HG03558 (cell line): ENCODE measurements around the gene BLTP3A.
"Not testable (repeated sequence)": the region's sequence is repeated elsewhere in the genome, so short reads cannot be mapped to it uniquely, and the experiment has no call there.

ENCODE experiments used
- ATAC-seq: cut with Tn5 transposase; IDR thresholded peaks from one replicate; pipeline ENCODE4 v1.9.1; 2021; ENCODE audit warnings: moderate number of reproducible peaks; ENCODE audit not compliant: unreplicated experiment; ENCODE audit errors: extremely low read depth

Gene BLTP3A

DNA sequence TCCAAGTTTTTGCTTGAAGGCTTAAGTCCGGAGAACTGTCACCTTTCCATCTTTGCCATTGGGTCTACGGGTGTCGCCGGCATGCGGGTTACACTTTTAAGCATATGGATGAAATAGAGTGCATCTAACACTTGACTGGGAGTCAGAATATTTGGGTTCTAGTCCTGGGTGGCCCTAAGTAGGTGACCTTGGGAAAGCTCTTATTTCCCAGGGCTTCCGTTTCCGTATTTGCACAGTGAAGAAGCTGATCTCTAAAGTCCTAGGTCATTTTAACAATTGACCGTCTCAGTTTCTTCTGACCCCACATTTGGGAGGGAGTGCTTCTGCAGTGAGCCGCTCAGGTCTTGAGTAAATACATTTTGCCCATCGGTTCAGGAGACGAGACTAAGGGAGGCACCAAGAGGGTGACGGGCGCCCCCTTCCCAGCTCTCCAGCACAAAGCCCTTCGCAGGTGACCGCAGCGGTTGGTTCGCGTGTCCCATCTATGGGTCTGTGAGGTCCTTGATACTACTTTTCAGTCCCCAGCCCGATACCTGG is 651 bp upstream of the BLTP3A start:
- ATAC-seq, result peak; percentile 12

DNA sequence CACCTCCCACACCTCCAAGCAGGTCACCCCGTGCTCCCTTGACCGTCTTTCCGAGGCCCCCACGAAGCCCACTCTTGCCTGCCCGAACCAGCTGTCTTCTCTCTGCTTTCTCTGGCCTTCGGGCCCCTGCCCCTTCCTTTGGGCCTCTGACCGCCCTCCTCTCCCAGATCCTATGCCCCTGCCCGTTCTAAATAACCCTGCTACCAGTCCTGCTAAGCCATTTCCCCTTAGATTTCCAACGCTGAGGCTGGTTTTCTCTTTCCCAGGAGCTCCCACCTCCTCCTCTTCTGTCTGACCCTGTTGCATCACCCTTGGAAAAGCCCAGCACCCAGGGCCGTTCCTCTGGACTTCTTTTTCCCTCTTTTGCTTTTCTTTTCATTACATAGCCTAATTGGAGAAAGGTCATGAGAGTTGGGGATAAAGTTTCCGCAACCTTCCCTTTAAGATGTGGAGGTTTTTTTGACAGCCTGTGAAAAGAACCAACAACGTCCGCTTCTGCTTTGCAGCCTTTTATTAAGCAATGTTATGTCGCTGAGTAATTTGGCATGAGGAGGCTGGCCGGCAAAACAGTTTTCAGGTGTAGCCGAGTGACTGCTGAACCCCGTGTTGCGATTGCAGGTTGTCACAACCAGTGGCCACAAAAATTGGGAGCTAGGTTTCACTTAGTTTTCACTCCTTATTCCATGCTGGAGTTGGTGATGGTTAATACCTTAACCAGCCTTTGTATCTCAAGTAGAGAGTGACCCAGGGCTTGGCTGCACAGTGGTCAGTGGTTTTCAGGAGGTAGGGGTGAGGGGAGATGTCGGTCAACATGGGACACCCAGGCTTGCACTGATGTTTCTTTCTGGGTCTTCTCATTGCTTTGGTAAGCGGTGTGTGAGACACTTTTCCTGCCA is 970 bp downstream of the BLTP3A start:
- no peak for ATAC-seq

- no peak for ATAC-seq
These were observed 2.0 kb downstream of the BLTP3A start for GRCh38 chr6:34793877-34794276.

- no peak for ATAC-seq
These were observed 4.0 kb downstream of the BLTP3A start for GRCh38 chr6:34795836-34796425.

- ATAC-seq, result no peak
These were observed 6.2 kb downstream of the BLTP3A start for GRCh38 chr6:34798057-34798456.

DNA sequence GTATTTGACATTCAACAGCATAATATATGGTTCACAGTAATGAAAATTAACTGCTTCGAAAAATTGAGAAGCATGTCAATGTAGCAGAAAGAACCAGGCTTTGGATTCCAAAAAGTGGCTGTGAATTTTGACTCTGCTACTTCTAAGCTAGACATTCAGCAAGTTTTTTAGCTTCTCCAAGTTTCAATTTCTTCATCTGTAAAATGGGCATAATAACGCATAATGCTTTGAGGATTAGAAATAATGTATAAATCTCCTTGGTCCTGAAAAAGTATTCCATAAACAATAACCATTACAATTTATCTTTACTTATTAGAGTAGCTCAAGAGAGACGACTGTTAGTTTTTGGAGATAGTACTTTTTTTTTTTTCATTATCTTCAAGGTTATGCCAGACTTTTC is 7.7 kb downstream of the BLTP3A start:
- ATAC-seq, result no peak

GRCh38 chr6:34804543-34804942 is 12.7 kb downstream of the BLTP3A start:
- no peak for ATAC-seq

- not testable (repeated sequence) for ATAC-seq
These were observed 13.2 kb downstream of the BLTP3A start for GRCh38 chr6:34805074-34805473.

GRCh38 chr6:34806738-34807453 is 15.0 kb downstream of the BLTP3A start:
- no peak for ATAC-seq

- ATAC-seq, result not testable (repeated sequence)
These were observed 16.6 kb downstream of the BLTP3A start for GRCh38 chr6:34808473-34808872.

GRCh38 chr6:34809419-34809818 is 17.5 kb downstream of the BLTP3A start:
- ATAC-seq, result not testable (repeated sequence)

- no peak for ATAC-seq
These were observed 18.4 kb downstream of the BLTP3A start for GRCh38 chr6:34810017-34810882.

DNA sequence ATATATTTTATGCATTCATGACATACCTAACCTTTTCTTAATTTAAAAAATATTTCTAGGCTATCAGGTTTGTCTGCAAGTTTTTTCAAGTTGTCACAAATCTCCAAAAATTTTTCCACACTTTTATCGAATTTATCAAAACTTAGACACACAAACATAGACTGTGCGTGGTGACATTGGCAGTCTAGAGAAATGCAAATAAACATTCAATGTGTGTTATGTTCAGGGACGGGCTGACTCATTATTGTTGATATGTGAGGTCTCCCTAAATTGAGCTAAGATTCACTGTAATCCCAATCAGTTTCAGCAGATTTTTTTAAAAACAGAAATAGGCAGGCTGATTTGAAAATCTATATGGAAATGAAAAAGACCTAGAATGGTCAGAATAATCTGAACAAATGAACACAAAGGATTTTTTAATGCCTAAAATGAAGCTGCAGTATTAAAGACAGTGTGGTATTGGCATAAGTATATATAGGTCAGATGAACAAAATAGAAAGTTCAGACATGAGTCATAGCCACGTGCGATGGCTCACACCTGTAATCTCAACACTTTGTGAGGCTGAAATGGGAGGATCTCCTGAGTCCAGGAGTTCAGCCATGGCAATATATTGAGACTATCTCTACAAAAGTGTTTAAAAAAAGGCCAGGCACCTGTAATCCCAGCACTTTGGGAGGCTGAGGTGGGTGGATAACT is 19.2 kb downstream of the BLTP3A start:
- peak; percentile 60 for ATAC-seq

DNA sequence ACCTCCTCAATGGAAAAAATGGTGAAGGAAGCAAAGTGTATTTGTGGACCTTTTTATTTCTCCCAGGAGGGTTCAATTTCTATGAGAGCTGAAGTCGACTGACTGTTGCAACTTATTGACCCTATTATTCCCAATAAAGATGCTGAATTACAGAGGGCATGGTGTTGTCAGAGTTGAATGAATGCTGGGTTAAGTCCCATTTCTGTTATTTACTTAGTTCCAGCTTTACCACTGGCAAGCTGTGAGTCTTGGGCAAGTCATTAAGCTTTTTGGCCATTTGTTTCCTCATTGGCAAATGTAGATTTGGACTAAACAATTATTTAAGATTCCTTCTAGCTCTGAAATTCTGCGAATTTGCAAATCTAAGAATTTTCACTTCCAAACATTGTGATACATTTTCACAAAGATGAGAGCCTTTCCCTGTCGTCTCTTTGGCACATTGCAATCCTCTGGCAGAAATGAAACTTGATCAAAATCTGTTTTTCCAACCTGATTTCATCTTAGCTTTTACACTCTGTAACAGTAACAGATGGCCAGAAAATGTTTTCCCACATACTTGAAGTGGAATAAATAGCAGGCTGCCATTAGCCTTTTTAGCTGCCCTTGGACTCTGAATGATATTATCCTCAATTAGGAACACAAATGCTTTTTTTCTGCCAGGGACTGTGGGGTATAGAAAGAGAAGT is 21.3 kb downstream of the BLTP3A start:
- no peak for ATAC-seq

DNA sequence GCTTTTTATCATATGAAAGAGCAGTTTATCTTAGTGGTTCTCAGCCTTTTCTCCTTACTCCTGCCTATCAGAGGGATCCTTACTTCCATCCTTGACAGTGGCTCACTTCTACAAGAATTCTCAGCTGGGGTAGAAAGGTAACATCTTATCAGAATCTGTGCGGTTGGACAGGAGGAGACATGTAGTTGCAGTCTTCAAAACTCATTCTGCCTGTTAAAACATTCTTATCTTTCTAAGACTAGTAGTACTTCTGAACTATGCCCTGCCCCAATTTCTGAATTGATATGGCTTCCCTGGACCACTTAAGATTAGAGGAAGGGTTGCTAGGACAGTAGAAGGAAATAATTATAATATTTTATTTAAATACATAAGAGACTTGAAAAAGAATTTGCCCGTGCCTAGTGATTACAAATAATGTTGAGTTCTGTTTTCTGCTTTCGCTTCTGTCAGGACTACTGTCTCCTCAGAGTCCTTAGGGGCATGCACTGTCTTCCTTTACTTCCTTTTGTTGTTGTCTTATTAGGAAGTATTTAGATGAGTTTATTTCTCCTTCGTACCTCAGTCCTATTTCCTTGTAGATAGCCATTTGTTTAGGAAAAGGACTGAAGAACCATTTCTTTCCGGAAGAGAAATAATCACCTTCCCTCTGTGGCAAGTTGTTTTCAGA is 24.9 kb downstream of the BLTP3A start:
- no peak for ATAC-seq

DNA sequence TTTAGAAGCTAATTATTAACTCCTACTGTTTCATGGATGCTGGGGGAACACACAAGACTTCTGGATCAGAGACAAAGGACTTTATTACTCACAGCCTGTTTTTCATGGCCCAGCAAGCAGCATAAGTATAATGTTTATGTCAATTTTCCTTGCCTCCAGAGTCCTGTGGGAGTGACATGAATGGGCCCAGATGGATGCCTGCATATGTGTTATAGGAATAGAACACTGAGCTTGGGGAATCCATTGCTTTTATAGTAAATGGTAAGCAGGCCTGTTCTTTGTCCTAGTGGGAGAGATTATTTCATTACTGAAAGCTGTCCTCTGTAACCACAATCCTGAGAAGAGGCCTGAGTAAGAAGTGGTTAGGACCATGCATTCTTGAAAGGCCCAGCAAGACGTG is 25.6 kb downstream of the BLTP3A start:
- no peak for ATAC-seq

GRCh38 chr6:34818872-34819570 is 27.1 kb downstream of the BLTP3A start:
- ATAC-seq, result not testable (repeated sequence)
